Measurements from ENCODE around the gene PRRG1.

- TF ChIP-seq CTCF (CRISPR knock-in tag; IDR thresholded peaks at IDR 0.05), result no peak
- no peak for TF ChIP-seq MAX (IDR thresholded peaks at IDR 0.05)
- no peak for TF ChIP-seq CBX2 (IDR thresholded peaks at IDR 0.05; ENCODE audit: low read depth, low read length)
- TF ChIP-seq CBX2 (CRISPR knock-in tag; IDR thresholded peaks at IDR 0.05; ENCODE audit: low read depth), result no peak
- no peak for TF ChIP-seq RXRA (CRISPR knock-in tag; IDR thresholded peaks at IDR 0.05)
- TF ChIP-seq SIN3B (IDR thresholded peaks at IDR 0.05; ENCODE audit: low read length), result no peak
- no peak for TF ChIP-seq EZH2 (conservative IDR thresholded peaks at IDR 0.05; ENCODE audit: low read depth, low read length)
- TF ChIP-seq ZBTB20 (CRISPR knock-in tag; IDR thresholded peaks at IDR 0.05; ENCODE audit: borderline replicate concordance, low read depth), result no peak
Observed at GRCh38 chrX:37350034-37350365, 836 bp downstream of the PRRG1 start.

Data from HepG2 (cell line).